Stimulated activated CD4-positive, alpha-beta T cell treated with anti-CD3 and anti-CD28 coated beads, Interleukin-15, amount 100 ng/mL, for 48 hours (primary cell): ENCODE results near the gene NAPG.
"Not testable (repeated sequence)": the region's sequence is repeated elsewhere in the genome, so short reads cannot be mapped to it uniquely, and the experiment has no call there.

Experiments used
- DNase-seq, 2 donors: peaks; one replicate each; pipeline ENCODE4 v3.0.0-alpha.2; 2020; ENCODE audit warnings: low read depth in 2 of 2

Gene NAPG

GRCh38 chr18:10579079-10579867, 53.4 kb downstream of the NAPG start:
- DNase-seq = no peak

GRCh38 chr18:10580215-10580614, 54.4 kb downstream of the NAPG start:
- no peak for DNase-seq

- no peak for DNase-seq
Measured at GRCh38 chr18:10585260-10585659, 59.4 kb downstream of the NAPG start.

GRCh38 chr18:10588975-10589374, 63.1 kb downstream of the NAPG start:
- DNase-seq = no peak

GRCh38 chr18:10590412-10590811, 64.6 kb downstream of the NAPG start:
- DNase-seq = no peak

GRCh38 chr18:10591896-10592295, 66.1 kb downstream of the NAPG start:
- no peak for DNase-seq

- DNase-seq = not testable (repeated sequence)
Measured at GRCh38 chr18:10593366-10594022, 67.7 kb downstream of the NAPG start.

- DNase-seq = not testable (repeated sequence)
Measured at GRCh38 chr18:10595917-10596316, 70.1 kb downstream of the NAPG start.

GRCh38 chr18:10597695-10598094, 71.9 kb downstream of the NAPG start:
- not testable (repeated sequence) for DNase-seq

GRCh38 chr18:10600701-10601100, 74.9 kb downstream of the NAPG start:
- DNase-seq = not testable (repeated sequence)
